Measurements from ENCODE around the gene SUN2. TPM values are rescaled to one million over a fixed set of nuclear protein-coding genes. Genes with fewer than 3 reads are reported as not detected.
A peak's percentile ranks its signal among the peaks of the same experiment; 100 is the strongest.

Gene SUN2
- total RNA-seq, 1 experiment from 2014 or later: 136 TPM

DNA sequence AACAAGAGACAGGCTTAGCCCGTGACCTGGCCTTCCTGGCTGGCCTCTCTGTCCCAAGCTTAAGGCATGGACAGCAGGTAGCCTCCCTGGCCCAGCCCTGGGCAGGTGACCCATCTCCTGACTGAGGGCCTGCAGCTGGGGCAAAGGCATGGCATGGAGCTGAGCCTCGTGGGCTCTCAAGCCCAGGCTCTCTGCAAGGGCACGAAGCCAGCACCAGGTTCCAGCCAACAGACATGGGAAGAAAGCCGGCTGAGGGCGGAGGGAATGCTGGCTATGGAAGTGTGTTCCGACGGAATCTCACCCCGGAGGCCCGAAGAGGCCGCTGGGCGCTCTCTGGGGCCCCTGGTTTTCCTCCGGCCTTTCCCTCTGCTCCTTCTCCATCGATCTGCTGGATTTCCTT, 25.2 kb upstream of the SUN2 start:
- DNase-seq (ENCODE audit: low read depth): no peak

DNA sequence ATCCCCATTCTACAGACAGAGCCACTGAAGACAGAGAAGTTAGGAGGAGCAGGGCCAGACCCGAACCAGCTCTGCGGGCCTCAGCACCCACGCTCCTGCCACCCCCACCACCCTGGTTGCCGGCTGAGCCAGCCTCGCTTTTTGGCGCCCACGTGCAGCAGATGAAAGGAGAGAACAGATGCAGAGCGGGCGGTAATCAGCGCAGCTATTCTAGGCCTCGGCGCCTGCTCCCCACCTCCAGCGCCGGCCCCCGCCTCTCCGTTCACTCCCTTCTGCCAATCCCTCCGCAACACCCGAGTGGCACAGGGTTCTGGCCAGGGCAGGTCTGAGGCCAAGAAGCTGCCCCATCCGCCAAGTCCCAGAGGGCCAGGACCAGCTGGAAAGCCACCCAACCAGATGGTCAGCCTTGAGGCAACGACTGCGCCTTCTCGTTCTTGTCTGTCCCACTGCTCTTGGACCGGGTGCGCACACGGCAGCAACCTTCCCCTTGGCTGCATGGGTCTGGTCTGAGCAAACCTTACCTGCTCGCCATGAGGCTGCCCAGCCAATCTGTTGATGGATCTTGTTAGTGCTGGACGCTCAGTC, 21.4 kb upstream of the SUN2 start:
- no peak for DNase-seq (ENCODE audit: low read depth)

DNA sequence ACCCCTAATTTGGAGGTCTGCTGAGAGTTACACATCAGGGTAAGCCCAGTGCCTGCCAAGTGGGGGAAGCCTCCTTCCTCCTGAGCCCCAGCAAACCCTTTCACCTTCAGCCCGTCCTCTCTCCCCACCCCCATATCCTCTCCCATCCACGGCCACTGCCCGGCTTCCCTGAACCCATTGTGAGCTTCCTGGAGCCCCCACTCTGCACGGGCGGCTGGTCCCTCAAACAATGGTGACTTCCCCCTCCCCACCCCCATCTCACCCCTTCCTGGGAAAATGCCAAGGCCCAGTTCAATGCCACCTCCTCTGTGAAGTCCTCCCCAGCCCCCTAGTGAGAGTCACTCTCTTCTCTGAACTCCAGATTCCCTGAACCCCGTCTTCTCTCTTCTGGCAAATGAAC, 20.3 kb upstream of the SUN2 start:
- no peak for DNase-seq (ENCODE audit: low read depth)

DNA sequence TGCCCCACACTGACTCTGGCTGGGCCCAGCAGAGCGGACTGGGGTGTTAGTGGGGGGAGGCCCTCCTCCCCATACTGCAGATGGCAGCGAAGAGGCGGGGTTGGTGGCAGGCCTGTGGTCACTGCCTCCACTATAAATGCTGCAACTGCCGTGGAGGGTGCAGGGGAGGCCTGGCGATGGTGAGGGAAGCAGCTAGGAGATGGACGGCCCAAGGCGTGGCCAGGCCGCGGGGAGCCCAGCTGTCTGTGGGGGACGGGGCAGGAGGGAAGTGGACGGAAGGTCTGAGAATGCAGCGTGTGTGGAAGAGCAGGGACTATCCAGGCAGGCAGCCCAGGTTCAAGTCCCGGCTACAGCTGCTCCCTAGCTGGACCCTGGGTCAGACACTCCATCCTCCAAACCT, 19.9 kb upstream of the SUN2 start:
- DNase-seq (ENCODE audit: low read depth): no peak

DNA sequence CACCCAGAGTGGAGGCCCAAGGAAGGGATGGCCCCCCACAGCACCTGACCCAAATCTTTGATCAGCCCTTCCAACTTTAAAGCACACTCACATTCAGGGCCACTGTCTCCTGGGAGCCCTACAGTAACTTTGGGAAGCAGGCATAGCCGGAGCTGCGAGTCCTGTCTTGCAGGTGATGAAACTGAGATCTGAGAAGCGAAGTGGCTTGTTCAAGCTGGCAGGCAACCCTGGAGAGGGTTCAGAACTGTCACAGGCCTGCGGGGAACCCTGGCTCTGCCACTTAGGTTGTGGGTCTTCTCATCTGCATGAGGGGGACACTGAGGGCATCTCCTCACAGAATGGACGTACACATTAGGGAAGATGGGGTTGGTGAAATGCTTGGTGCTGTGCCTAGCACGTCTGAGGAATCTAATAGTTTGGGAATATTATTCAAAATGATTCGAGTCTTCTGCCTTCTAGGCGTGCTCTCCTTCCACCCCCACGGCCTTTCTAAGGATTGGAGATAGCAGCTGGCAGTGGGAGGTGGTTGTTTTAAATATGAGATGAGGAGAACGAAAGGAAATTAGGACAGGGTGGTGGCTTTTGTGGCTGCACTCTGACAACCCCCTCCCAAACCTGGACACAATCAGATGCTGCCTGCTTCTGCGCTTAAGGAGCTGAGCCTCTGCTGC, 18.8 kb upstream of the SUN2 start:
- no peak for DNase-seq (ENCODE audit: low read depth)

DNA sequence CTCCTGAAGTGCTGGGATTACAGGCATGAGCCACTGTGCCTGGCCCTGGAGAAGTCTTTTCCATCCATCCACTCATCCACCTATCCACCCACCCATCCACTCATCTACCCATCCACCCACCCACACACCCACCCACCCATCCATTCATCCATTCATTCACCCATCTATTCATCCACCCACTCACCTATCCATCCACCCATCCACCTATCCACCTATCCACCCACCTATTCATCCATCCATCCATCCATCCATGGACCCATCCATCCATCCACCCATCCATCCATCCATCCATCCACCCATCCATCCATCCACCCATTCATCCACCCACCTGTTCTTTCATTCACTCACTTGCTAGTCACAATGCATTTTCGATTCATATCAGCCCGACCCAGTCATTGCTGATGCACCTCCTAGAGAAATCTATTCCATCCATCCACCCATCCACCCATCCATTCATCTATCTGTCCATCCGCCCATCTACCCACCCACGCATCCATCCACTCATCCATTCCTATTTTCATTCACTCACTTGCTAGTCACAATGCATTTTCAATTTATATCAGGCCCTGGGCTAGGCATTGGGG, 17.7 kb upstream of the SUN2 start:
- DNase-seq (ENCODE audit: low read depth): no peak

DNA sequence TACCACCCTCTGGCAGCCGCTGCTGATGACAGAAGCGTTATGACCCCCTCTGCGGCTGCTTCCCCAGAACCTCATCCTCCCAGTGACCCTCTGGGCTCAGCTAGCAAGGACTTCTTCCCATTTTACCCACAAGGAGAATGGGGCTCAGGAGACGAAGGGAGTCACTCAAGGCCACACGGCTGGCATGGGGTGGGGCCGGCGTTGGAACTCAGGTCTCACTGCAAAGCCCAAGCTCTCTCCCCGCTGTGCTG, 16.8 kb upstream of the SUN2 start:
- no peak for DNase-seq (ENCODE audit: low read depth)

DNA sequence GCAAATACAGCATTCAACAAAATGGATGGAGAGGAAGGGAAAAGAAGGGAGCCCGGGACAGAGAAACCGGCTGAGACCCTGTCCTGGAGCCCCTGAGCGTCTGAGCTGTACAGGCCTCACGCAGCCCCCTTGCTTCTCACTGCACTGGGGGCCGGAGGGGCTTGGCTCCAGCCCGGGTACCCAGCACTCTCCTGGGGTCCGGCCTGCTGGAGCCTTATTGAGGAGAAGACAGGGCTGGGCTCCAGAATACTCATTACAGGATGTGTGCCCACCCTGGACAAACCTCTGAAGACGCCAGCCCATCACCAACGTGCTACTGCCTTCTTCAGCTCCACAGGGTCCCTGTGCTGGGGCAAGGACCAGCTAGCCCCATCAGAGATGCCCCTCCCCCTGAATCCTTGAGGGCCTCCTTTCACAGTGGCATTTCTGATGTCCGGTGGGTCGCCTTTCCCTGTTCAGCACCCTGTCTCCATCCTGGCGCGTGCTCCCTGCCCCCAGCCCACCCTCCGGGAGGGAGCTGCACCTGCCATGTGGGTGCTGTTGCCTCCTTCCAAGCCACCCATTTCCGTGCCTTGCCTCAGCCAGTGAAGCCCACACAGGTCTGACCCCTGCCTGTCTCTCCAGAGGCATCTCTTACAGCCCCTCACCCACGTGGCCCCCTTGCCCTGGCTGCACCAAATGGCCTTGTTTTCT, 14.6 kb upstream of the SUN2 start:
- DNase-seq (ENCODE audit: low read depth): no peak

DNA sequence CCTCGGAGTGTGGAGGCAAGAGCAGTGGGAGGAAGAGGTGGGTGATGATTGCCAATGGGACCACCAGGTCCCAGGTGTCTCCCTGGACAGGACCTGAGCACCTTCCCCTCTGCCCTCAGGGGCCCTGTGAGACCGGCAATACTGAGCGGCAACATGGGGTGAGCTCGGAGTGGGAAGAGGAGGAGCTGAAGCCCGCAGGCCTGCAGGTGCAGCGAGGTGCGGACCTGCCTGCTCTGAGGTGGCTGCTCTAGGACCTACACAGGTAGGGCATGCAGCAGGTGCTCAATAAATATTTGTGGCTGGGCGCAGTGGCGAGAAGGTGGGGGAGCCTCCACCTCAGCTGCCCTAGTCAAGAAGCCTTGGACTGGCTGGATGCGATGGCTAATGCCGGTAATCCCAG, 12.2 kb upstream of the SUN2 start:
- no peak for DNase-seq (ENCODE audit: low read depth)

DNA sequence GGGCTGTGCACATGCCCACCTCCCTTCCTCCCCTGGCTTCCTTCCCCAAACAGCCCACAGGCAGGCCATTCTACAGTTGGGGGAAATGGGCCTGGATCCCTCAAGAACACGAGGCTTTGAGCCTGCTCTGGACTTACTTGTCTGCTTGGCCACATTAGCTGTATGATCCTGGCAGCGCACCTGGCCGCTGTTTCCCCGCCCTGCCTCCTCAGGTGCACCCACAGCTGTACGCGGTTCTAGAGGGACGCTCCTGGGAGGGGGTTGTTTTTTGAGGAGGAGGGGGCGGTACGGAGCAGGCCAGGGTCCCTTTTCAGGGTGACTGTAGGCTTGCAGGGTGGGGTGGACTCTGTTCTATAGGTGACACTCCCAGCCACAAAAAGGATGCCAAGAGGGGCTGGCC, 11.5 kb upstream of the SUN2 start:
- no peak for DNase-seq (ENCODE audit: low read depth)

DNA sequence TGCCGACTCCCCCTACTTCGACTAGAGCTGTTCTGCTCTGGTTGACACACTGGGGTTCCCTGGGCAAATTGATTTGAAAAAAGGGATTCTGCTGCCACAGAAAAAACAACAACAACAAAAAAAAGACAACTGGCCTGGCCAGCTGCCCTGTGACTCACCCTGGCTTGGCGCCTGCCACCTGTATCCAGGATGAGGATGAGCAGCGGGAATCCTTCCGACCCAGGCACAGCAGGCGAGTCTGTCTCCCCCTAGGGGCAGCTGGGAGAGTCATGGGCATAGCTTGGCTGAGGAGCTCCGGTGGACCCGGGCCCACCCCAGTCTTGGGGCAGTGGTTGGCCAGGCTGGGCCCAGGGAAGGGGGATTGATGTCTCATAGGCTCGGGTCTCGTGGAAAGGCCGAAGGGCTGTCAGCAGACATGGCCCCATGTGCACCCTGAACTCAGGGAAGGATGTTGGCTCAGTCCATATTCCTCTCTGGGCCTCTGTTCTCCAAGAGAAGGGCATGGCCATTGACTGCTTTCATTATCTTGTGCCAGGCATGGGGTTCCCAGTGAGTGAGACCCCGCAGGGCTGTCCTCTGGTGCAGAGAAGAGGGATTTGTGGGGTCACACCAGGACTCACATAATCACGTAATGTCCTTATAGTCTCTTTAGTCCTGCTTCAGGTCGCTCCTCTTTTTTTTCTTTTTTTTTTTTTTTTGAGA, 10.4 kb upstream of the SUN2 start:
- peak; percentile 91 for DNase-seq (ENCODE audit: low read depth)

DNA sequence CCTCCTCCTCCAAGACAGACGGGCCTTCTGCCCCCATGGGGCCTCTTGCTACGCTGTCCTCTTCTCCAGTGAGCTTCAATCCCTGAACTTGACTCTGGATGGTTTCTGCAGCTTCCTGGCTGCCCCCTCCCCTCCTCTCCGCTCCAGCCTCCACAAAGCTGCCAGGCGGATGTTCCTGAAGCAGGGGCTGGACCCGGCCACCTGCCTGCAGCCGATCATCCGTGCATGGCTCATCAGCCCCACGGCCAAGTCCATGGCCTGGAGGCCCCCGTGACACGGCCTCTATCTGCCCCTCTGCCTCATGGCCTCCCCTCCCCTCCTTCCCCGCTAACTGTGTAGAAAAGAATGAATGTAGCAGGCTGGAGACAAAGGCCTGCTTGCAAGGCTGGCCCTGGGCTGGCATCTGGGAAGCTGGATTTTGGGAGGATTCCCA, 6.8 kb upstream of the SUN2 start:
- DNase-seq (ENCODE audit: low read depth): no peak

DNA sequence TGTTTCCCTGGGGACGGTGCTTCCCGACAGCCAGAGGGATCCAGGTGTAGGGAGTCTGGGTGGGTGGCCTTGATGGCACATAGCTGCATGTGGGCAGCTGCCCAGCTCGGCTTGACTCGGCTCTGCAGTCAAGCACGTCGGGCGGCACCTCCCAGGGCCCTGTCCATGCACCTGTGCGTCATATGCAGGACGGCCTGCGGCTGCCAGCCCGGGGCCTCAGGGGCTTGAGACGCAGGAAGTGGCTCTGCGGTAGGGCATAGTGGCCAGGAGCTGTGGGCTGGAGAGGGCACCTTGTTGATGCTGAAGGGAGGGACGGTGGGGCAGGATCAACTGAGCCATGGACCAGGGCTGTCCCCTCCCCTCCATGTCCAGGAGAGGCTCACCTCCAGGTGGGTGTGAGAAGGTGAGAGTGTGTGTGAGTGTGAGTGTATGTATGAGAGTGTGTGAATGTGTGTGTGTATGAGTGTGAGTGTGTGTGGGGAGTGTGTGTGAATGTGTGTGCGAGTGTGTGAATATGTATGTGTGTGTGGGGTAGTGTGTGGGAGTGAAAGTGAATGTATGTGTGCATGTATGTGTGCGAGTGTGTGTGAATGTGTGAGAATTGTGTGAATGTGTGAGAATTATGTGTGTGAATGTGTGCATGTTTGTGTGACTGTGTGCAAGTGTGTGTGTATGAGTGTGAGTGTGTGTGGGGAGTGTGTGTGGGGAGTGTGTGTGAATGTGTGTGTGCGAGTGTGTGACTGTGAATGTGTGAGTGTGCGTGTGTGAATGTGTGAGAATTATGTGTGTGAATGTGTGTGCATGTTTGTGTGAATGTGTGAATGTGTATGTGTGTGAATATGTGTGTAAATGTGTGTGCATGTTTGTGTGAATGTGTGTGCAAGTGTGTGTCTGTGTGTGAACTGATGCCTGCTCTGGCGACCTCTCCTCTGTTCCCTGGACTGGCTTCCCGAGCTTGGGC, 5.7 kb upstream of the SUN2 start:
- DNase-seq (ENCODE audit: low read depth): no peak

DNA sequence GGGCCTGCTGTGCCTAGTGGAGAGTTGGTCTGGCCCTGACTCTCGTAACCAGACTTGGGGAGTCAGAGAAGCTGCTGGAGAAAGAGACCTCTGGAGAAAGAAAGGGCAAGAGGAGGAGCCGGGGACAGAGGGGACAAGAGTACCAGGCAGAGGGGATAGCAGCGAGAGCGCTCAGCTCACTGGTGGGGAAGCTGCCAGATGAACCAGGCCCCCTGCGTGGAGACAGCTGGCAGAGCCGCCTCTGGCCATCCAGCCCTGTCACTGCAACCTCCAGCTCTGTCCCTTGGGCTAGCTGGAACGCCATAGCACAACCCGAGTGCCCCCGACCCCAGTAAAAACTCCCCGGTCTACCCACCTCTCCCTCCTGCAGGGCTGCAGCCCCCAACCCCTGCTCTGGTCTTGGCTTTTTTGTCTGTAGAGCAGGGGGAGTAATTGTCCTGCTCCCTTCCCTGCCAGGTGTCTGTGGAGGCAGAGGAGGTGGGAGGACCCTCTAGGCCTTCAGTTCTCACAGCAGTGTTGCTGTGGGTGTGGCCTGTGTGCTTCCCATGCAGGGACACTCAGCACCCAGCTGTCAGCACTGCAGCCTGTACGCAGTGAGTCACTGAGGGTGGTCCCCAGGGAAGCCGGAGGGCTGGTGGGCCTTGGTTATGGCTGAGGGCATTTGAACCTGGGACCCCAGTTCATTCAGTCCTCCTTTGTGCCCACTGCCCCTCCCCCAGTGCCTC, 4.8 kb upstream of the SUN2 start:
- peak; percentile 86 for DNase-seq (ENCODE audit: low read depth)

DNA sequence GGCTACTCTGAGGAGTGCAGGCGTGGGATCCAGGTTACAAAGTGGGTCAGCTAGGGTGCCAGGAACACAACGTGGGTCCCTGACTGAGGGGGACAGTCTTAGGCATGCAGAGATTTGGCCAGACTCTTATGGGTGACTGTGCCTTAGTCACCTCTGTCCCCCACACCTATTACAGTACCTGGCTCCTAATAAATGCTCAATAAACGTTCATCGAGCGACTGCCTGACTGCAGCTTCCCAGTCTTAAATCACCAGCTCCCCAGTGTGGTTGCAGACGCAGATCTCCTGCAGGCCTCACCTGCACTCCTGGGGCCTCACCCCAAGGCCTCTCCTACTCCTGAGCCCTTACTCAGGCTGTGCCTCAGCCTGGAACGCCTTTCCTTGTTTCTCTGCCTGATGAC, 3.2 kb upstream of the SUN2 start:
- DNase-seq (ENCODE audit: low read depth): no peak

DNA sequence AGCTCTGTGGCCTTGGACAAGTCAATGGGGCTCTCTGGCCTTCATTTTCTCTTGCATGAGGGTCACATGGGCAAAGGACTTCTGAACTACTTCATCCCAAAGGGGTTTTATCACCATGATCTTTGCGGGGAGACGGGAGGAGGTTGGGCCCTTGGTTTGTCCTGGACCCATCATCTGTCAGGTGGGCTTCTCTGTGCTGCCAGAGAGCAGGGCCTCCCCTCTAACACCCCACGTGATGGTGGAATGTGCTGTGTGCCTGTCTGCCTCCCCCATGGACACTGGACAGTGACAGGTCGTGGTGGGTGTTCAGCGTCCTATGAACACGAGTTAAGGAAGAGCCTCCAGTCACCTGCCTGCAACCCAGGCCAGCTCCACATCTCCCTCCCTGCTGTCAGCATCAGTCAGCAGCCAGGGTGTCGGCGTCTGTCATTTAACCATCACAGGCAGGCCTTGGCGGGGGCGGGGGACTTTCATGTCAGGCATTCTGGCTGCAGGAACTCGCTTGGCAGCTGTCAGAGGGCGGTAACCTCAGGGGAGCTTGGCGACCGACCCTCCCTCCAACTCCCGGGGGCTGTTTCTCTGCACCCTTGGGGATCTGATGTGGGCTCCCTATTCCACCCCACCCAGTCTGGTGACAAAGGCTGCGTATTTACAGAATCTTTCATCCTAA, 2.6 kb upstream of the SUN2 start:
- DNase-seq (ENCODE audit: low read depth): no peak

DNA sequence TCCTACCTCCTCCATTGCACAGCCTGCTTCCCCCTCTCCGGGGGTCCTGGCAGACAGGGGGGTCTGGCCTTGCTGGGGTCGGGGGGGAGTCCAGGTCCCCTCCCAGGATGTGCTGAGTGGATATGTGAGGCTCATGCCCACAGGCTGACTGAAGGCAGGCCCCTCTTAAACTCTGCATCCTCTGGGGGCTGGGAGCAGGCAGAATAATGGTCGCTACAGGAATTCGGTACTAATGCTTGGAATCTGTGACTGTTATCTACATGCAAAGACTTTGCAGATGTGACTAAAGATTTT, 1.6 kb upstream of the SUN2 start:
- no peak for DNase-seq (ENCODE audit: low read depth)

DNA sequence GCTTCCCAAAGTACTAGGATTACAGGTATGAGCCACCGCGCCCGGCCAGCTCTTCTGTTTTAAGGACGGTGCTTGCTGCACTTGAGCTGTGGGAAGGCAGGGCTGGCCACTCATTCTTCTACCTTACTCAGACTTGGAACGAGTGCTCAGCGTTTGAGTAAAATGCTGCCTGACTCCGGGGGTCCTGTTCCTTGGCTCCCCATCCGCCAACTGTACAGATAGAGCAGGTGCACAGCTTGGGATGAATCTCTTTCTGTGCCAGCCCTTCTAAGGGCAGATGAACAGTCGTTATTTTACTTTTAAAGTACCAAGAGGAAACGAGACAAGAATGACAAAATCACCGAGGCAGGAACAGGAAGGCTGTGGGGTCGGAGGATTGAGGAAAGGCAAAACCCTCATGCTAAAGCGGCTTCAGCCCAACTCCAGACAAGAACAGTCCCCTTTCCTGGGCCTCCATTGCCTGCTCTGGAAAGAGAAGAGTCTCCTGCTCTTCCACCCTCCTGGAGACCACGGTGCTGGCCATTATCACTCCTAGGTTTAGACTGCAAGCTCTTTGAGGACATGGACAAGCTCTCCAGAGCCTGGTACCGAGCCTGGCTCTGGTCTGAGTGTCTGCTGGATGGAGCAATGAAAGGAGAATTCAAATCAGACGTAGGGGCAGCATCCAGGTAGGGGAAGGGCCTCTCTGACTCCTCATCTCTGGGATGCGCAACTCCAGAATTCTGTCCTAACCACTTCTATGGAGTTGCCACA, 1.1 kb upstream of the SUN2 start:
- DNase-seq (ENCODE audit: low read depth): no peak

DNA sequence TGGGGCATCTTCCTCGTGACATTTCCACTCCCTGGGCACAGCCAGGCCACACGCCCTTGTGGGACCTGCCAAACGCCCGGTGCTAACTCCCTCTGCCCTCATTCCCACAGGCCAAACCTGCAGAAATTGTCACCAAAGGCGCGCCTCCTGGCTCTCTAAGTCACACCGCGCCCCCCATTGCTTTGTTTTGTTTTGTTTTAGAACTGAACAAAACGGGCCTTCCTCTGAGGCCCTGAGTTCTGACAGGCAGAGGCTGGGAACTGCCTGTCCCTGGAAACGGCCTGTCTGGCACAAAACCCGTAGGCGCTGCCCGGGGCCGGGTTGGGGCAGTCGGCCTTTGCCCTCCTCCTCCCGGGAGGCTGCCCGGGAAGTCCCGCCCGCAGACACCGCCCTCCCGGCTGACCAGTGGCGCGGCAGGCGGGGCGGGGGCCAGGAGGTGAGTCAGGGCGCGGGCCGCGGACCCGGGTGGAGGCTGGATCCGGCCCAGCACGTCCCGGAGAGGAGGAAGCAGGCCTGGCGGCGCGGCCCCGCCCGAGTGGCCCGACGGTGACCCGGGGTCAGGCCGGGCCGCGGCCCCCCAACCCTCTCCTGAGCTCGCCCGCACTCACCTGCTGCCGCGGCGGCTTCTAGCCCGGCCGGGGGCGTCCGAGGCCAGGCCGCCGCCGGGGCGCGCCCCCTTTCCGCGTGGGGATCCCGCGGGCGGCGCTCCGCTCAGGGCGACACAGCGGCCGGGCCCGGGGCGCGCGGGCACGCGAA, 465 bp downstream of the SUN2 start:
- peak; percentile 89 for DNase-seq (ENCODE audit: low read depth)
